Choroid plexus epithelial cell (primary cell): Measurements from ENCODE around the gene PTPN2.
"Not testable (repeated sequence)": the region's sequence is repeated elsewhere in the genome, so short reads cannot be mapped to it uniquely, and the experiment has no call there.

ENCODE experiments used
- DNase-seq: peaks from one replicate; pipeline ENCODE4 v3.0.0-alpha.2; 2010; ENCODE audit warnings: low read depth
- H3K4me3 ChIP-seq: 2 replicates; pipeline ENCODE4 v1.5.1; 2011; ENCODE audit warnings: low read depth, mild to moderate bottlenecking, control low read depth, low read length, moderate library complexity
- TF ChIP-seq, protein P1 (sequence below): conservative IDR thresholded peaks from 2 replicates; pipeline ENCODE4 v1.5.1; 2011; ENCODE audit warnings: low read depth, mild to moderate bottlenecking, control low read depth, inconsistent platforms, low read length, moderate library complexity

Gene PTPN2

GRCh38 chr18:12907258-12907925 lies 23.4 kb upstream of the PTPN2 start:
- TF ChIP-seq, protein P1, sequence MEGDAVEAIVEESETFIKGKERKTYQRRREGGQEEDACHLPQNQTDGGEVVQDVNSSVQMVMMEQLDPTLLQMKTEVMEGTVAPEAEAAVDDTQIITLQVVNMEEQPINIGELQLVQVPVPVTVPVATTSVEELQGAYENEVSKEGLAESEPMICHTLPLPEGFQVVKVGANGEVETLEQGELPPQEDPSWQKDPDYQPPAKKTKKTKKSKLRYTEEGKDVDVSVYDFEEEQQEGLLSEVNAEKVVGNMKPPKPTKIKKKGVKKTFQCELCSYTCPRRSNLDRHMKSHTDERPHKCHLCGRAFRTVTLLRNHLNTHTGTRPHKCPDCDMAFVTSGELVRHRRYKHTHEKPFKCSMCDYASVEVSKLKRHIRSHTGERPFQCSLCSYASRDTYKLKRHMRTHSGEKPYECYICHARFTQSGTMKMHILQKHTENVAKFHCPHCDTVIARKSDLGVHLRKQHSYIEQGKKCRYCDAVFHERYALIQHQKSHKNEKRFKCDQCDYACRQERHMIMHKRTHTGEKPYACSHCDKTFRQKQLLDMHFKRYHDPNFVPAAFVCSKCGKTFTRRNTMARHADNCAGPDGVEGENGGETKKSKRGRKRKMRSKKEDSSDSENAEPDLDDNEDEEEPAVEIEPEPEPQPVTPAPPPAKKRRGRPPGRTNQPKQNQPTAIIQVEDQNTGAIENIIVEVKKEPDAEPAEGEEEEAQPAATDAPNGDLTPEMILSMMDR = no peak
- H3K4me3 ChIP-seq = peak overlapping the region; percentile 36
- peak; percentile 59 for DNase-seq

- H3K4me3 ChIP-seq = no peak overlapping the region
These were observed 22.7 kb upstream of the PTPN2 start for GRCh38 chr18:12906773-12907172.

GRCh38 chr18:12906119-12906518 lies 22.1 kb upstream of the PTPN2 start:
- TF ChIP-seq, protein P1 = no peak
- H3K4me3 ChIP-seq = no peak overlapping the region
- DNase-seq = no peak

More at GRCh38 chr18:12906773-12907172, 22.7 kb upstream of the PTPN2 start:
- no peak for DNase-seq
- TF ChIP-seq, protein P1 = no peak

- TF ChIP-seq, protein P1 = no peak
- no peak overlapping the region for H3K4me3 ChIP-seq
- no peak for DNase-seq
These were observed 20.0 kb upstream of the PTPN2 start for GRCh38 chr18:12904012-12904516.

DNA sequence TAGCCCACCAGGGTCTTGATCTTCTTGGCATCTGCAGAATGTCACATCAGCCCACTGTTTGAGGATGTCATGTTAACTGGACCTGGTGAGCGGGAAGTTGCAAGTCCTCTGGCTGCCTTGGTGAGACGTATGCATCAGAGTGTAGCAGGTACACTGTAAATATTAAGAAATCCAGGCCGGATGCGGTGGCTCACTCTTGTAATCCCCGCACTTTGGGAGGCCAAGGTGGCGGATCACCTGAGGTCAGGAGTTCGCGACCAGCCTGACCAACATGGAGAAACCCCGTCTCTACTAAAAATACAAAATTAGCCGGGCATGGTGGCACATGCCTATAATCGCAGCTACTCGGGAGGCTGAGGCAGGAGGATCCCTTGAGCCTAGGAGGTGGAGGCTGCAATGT lies 17.2 kb upstream of the PTPN2 start:
- H3K4me3 ChIP-seq, DNase-seq: not testable (repeated sequence)

DNA sequence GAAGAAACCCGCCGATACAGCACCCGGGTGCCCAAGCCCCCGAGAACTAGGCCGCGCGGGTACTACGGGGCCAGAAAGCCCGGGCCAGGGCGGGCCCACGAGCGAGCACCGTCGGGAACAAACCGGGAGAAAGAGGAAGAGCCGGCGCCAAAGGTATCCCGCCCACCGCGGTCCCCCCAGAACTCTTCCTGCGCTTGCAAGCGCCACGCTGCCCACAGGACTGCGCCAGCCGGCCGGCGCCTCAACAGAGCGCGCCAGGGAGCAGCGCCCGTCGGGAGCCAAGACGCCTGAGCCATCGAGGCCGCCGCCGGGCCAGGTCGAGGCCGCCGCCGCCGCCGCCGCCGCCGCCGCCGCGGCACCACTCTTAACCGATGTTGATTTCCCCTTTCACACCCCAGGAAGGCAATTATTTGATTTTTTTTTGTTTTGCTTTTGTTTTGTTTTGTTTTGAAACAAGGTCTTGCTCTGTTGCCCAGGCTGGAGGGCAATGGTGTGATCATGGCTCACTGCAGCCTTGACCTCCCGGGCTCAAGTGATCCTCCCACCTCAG lies 12.8 kb upstream of the PTPN2 start:
- H3K4me3 ChIP-seq, DNase-seq: not testable (repeated sequence)

- TF ChIP-seq, protein P1 = no peak
- DNase-seq = no peak
- H3K4me3 ChIP-seq = no peak overlapping the region
These were observed 11.6 kb upstream of the PTPN2 start for GRCh38 chr18:12895626-12896025.

GRCh38 chr18:12895014-12895413 lies 11.0 kb upstream of the PTPN2 start:
- H3K4me3 ChIP-seq = no peak overlapping the region
- TF ChIP-seq, protein P1 = no peak
- DNase-seq = no peak
